GM21360 (cell line): ENCODE measurements around the gene RAPGEF5.
A peak's percentile ranks its signal among the peaks of the same experiment; 100 is the strongest.
"Not testable (repeated sequence)": the region's sequence is repeated elsewhere in the genome, so short reads cannot be mapped to it uniquely, and the experiment has no call there.

Source experiments
- ATAC-seq: cut with Tn5 transposase; IDR thresholded peaks from one replicate; pipeline ENCODE4 v1.9.1; 2021; ENCODE audit warnings: mild to moderate bottlenecking, moderate library complexity; ENCODE audit not compliant: unreplicated experiment

Gene RAPGEF5

GRCh38 chr7:22094413-22095342, 262.3 kb downstream of the RAPGEF5 start:
- ATAC-seq, result no peak

DNA sequence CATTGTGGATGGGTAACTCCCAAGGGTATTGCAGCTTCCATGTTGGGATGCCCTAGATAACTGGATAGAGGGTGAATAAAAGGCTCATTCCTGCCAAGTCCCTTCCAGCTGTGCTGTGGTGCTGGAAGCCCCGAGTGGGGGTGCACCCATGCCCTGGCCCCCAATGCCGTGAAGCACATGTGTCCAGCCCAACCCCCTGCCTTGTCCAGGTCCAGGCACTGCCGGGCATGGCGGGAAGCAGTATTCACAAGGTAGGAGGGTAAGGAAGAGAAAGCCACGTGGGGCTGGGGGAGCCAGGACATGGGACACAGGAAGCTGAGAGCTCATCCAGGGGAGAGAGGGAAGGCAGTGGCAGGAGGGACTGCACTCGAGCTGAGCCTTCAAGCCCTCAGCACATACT, 263.0 kb downstream of the RAPGEF5 start:
- no peak for ATAC-seq

GRCh38 chr7:22093001-22093400, 264.0 kb downstream of the RAPGEF5 start:
- ATAC-seq, result no peak

GRCh38 chr7:22090958-22091525, 265.9 kb downstream of the RAPGEF5 start:
- not testable (repeated sequence) for ATAC-seq

DNA sequence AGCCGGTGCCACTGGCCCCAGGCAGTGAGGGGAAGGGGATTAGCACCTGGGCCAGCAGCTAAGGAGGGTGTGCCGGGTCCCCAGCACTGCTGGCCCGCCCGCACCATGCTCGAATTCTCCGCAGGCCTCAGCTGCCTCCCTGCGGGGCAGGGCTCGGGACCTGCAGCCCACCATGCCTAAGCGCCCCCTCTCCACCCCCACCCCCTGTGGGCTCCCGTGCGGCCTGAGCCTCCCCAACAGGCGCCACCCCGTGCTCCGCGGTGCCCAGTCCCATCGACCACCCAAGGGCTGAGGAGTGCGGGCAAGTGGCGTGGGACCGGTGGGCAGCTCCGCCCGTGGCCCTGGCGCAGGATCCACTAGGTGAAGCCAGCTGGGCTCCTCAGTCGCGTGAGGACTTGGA, 266.4 kb downstream of the RAPGEF5 start:
- ATAC-seq, result no peak

DNA sequence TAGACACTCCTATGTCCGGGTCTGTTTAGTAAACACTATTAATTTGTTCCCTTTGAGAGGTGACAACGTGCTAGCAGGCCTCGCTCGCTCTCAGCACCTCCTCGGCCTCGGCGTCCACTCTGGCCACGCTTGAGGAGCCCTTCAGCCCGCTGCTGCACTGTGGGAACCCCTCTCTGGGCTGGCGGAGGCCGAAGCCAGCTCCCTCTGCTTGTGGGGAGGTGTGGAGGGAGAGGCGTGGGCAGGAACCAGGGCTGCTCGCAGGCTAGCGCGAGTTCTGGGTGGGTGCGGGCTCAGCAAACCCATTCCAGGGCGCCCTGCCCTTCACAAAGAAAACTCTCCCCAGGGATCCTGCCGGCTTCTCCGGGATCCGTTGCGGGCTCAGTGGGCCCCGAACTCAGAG, 266.8 kb downstream of the RAPGEF5 start:
- ATAC-seq, result no peak

DNA sequence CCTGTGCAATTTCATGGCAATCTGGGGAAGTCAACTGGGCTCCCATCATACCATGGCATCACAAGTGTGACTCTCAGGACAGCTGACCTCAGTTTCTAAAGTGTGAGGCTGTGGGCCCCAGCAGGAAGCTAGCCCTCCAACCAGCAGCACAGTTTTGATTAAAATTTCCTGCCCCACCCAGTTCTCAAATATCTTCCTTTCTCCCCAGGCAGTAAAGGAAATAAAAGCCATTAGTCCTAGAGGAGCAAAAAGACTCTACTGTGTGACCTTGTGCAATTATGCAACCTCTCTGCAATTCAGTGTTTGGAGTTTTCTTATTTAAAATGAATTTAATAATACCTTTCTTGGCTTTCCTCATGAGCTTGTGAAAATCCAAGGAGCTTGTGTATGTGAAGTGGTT, 268.1 kb downstream of the RAPGEF5 start:
- no peak for ATAC-seq

DNA sequence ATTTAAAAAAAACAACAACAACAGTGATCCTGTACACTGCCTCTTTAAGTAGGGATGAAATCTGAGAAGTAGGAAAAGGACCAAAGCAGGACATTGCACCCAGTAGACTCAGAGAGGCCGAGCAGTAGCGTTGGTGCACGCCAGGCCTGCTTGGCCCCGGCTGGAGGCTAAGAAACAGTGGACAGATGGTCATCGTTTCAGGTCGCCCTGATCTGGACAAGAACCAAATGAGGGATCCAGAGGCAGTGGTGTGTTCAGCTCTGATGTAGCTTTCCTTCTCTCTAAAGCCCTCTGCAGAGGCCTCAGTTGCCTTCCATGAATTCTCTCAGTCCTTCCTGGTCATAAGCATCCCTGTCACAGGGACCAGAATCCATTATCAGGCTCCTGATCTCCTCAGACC, 269.1 kb downstream of the RAPGEF5 start:
- ATAC-seq, result no peak

- ATAC-seq, result no peak
These were observed 273.2 kb downstream of the RAPGEF5 start for GRCh38 chr7:22083704-22084240.

GRCh38 chr7:22082886-22083703, 273.9 kb downstream of the RAPGEF5 start:
- peak; percentile 99 for ATAC-seq

DNA sequence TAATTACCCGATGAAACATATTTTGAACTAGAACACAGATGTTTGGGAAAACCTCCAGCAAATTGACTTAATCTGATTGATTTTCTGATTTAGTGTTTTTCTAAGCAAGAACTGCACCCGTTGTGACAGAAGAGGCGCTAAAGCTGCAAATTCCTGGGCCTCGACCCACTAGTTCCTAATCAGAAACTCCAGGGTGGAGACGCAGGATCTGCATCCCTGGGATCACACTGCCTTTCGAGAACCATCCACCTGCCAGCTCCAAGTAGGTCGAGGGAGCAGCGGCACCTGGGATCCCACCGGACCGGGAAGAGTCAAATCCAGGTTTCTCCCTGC, 274.4 kb downstream of the RAPGEF5 start:
- no peak for ATAC-seq

GRCh38 chr7:22080219-22080618, 276.7 kb downstream of the RAPGEF5 start:
- not testable (repeated sequence) for ATAC-seq

DNA sequence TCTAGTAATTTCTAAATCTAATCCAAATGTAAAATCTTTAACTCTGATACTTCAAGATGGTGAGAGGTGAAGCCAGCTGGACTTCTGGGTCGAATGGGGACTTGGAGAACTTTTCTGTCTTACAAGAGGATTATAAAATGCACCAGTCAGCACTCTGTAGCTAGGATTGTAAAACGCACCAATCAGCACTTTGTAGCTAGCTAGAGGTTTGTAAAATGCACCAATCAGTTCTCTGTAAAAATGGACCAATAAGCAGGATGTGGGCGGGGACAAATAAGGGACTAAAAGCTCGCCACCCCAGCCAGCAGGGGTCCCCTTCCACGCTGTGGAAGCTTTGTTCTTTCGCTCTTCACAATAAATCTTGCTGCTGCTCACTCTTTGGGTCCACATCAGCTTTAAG, 278.1 kb downstream of the RAPGEF5 start:
- ATAC-seq, result not testable (repeated sequence)

DNA sequence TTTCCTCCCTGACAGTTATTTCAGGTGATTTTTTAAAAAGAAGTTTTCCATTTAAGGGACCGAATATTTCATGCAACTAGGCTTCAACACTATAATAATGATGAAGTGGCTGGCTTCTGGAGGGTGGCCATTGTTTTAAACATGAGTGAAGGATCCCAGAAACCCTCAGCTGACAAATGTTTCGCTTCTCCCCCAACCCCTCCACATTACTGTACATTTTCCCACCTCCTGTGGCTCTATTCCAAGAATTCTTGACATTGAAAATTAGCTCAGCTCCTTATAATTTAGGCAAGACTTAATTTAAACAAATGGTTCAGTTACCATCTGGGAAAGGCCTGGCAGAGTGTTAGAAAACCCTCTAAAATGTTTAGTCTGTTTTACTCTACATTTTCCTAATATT, 281.4 kb downstream of the RAPGEF5 start:
- ATAC-seq, result no peak

GRCh38 chr7:22074897-22075296, 282.1 kb downstream of the RAPGEF5 start:
- ATAC-seq, result no peak
